Nephron (organoid): ENCODE data around the gene SMOC2.
A peak's percentile ranks its signal among the peaks of the same experiment; 100 is the strongest.
"Not testable (repeated sequence)": the region's sequence is repeated elsewhere in the genome, so short reads cannot be mapped to it uniquely, and the experiment has no call there.

Experiments
- H3K27ac Mint-ChIP-seq, 3 experiments: 2 replicates each; pipeline ENCODE4 v1.8.0; 2020; ENCODE audit warnings: mixed read lengths in 3 of 3, mild to moderate bottlenecking in 2 of 3, moderate library complexity in 1 of 3
- H3K27me3 Mint-ChIP-seq: 2 replicates; pipeline ENCODE4 v1.8.0; 2021; ENCODE audit warnings: low read depth, mild to moderate bottlenecking, moderate library complexity, mixed read lengths
- H3K36me3 Mint-ChIP-seq: 2 replicates; pipeline ENCODE4 v1.8.0; 2020; ENCODE audit warnings: low read depth, mixed read lengths
- H3K4me1 Mint-ChIP-seq: 2 replicates; pipeline ENCODE4 v1.8.0; 2020; ENCODE audit warnings: mixed read lengths
- H3K4me3 Mint-ChIP-seq, 3 experiments: 2 replicates each; pipeline ENCODE4 v1.8.0; 2020; ENCODE audit warnings: mild to moderate bottlenecking in 3 of 3, mixed read lengths in 3 of 3, moderate library complexity in 2 of 3
- H3K9me3 Mint-ChIP-seq: 2 replicates; pipeline ENCODE4 v1.8.0; 2020; ENCODE audit warnings: mixed read lengths
- CTCF ChIP-seq, 3 experiments: fragments of 200-600 bp; sonication (generic); IDR thresholded peaks; one replicate each; pipeline ENCODE4 v1.5.0; 2021; ENCODE audit warnings: antibody characterized with exemption in 3 of 3; ENCODE audit not compliant: unreplicated experiment in 3 of 3

The SMOC2 gene

GRCh38 chr6:168686831-168687730 is 246.1 kb downstream of the SMOC2 start:
- Mint-ChIP-seq H3K27ac (no peak overlapping the region), H3K36me3 (no peaks in the 10 kb centered on the region), H3K4me1 (peaks cover 48% of the 10 kb centered on the region), H3K9me3 (no peaks in the 10 kb centered on the region), H3K4me3 (no peak overlapping the region), H3K27me3 (peaks cover 27% of the 10 kb centered on the region)
- TF ChIP-seq CTCF (IDR thresholded peaks at IDR 0.05; ENCODE audit: unreplicated experiment in 3 of 3) = no peak

GRCh38 chr6:168690271-168690670 is 249.3 kb downstream of the SMOC2 start:
- H3K27ac Mint-ChIP-seq = no peak overlapping the region
- H3K36me3 Mint-ChIP-seq = no peaks in the 10 kb centered on the region
- TF ChIP-seq CTCF (IDR thresholded peaks at IDR 0.05; ENCODE audit: unreplicated experiment in 3 of 3) = no peak
- no peaks in the 10 kb centered on the region for H3K9me3 Mint-ChIP-seq
- H3K4me1 Mint-ChIP-seq = peaks cover 47% of the 10 kb centered on the region
- H3K27me3 Mint-ChIP-seq = peaks cover 19% of the 10 kb centered on the region
- H3K4me3 Mint-ChIP-seq = no peak overlapping the region

- Mint-ChIP-seq H3K4me3 (no peak overlapping the region), H3K27me3 (peaks cover 9% of the 10 kb centered on the region), H3K36me3 (no peaks in the 10 kb centered on the region), H3K9me3 (no peaks in the 10 kb centered on the region), H3K27ac (no peak overlapping the region), H3K4me1 (peaks cover 46% of the 10 kb centered on the region)
- no peak for TF ChIP-seq CTCF (IDR thresholded peaks at IDR 0.05; ENCODE audit: unreplicated experiment in 3 of 3)
Observed at GRCh38 chr6:168691774-168692173, 250.8 kb downstream of the SMOC2 start.

GRCh38 chr6:168692193-168692914 is 251.4 kb downstream of the SMOC2 start:
- Mint-ChIP-seq H3K27ac (peak overlapping the region in 2 of 3 experiments; percentile 46 to 68), H3K27me3 (peaks cover 8% of the 10 kb centered on the region), H3K9me3 (no peaks in the 10 kb centered on the region), H3K36me3 (no peaks in the 10 kb centered on the region), H3K4me1 (peaks cover 41% of the 10 kb centered on the region), H3K4me3 (peak overlapping the region in 2 of 3 experiments; percentile 31 to 35)
- TF ChIP-seq CTCF (IDR thresholded peaks at IDR 0.05; ENCODE audit: unreplicated experiment in 3 of 3) = no peak

- H3K27me3 Mint-ChIP-seq, H3K36me3 Mint-ChIP-seq: not testable (repeated sequence)
Observed at GRCh38 chr6:168692915-168693257, 251.9 kb downstream of the SMOC2 start.

GRCh38 chr6:168694797-168695196 is 253.8 kb downstream of the SMOC2 start:
- Mint-ChIP-seq H3K4me1 (peaks cover 23% of the 10 kb centered on the region), H3K27ac (peak overlapping the region in 2 of 3 experiments; percentile 55 to 65)
- not testable (repeated sequence) for H3K9me3 Mint-ChIP-seq, H3K36me3 Mint-ChIP-seq, H3K27me3 Mint-ChIP-seq, H3K4me3 Mint-ChIP-seq

More at GRCh38 chr6:168692915-168693257, 251.9 kb downstream of the SMOC2 start:
- Mint-ChIP-seq H3K27ac (peak overlapping the region in 2 of 3 experiments; percentile 46 to 68), H3K4me1 (peaks cover 35% of the 10 kb centered on the region), H3K4me3 (peak overlapping the region in 2 of 3 experiments; percentile 31 to 35)
- H3K9me3 Mint-ChIP-seq = not testable (repeated sequence)
